Measurements from ENCODE around the gene HMX3. TPM values are rescaled to one million over a fixed set of nuclear protein-coding genes. Genes with fewer than 3 reads are reported as not detected.

Gene HMX3
- total RNA-seq, 2 donors from 2014 or later, result not detected

DNA sequence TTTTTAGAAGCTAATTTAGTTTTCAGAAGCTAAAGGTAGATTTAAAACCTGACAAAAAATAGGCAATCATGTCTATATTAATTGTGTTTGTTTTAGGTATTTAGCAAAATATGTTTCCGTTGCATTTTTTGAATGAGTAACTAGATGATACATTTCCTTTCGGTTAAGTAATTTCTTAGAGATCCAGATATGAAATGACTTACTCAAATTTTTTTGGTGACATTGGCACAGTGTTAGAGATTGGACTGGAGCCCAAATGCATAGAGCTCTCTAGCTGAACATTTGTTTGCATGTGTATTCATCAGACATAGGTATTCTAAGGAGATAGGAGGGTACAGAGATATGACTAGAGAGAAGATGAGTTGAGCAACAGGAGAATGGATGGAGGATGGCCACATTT is 20.3 kb downstream of the HMX3 start:
- peaks cover 3% of the 10 kb centered on the region for H3K4me1 ChIP-seq (ENCODE audit: control insufficient read depth, insufficient read depth, low read length)
- H3K9me3 Mint-ChIP-seq, result no peaks in the 10 kb centered on the region
- no peaks in the 10 kb centered on the region for H3K9me3 ChIP-seq (ENCODE audit: control insufficient read depth, low read length)
- H3K4me3 ChIP-seq (ENCODE audit: low read length), result peak overlapping the region; percentile 92
- DNase-seq, result no peak
- H3K27ac ChIP-seq (ENCODE audit: low read depth, low read length), result no peak overlapping the region
- no peak overlapping the region for H3K4me3 Mint-ChIP-seq
- H3K36me3 ChIP-seq (ENCODE audit: control insufficient read depth, insufficient read depth, low read length), result peaks cover 53% of the 10 kb centered on the region
- H3K27me3 Mint-ChIP-seq (ENCODE audit: insufficient read depth), result peaks cover 27% of the 10 kb centered on the region
- H3K4me1 Mint-ChIP-seq, result peaks cover 8% of the 10 kb centered on the region
- peaks cover 26% of the 10 kb centered on the region for H3K27me3 ChIP-seq (ENCODE audit: control insufficient read depth, insufficient read depth, low read length, poor library complexity, severe bottlenecking)
- no peak for TF ChIP-seq CTCF (conservative IDR thresholded peaks at IDR 0.05)
- H3K9ac ChIP-seq (ENCODE audit: extremely low read depth, low read length, poor library complexity, severe bottlenecking), result no peak overlapping the region
- WGBS, 2 experiments (ENCODE audit: insufficient coverage in 1 of 2, insufficient read length in 1 of 2), result 99 to 100% methylated on average over 2 of the region's 2 CpGs
- H3K36me3 Mint-ChIP-seq (ENCODE audit: low read depth), result peaks cover 43% of the 10 kb centered on the region
- H3K27ac Mint-ChIP-seq, result no peak overlapping the region

- H3K27ac Mint-ChIP-seq, result no peak overlapping the region
- no peaks in the 10 kb centered on the region for H3K9me3 Mint-ChIP-seq
- no peak for DNase-seq
- Histone ChIP-seq H3K27me3 (ENCODE audit: control insufficient read depth, insufficient read depth, low read length, poor library complexity, severe bottlenecking) (peaks cover 15% of the 10 kb centered on the region), H3K27ac (ENCODE audit: low read depth, low read length) (no peak overlapping the region), H3K36me3 (ENCODE audit: control insufficient read depth, insufficient read depth, low read length) (peaks cover 64% of the 10 kb centered on the region), H3K9ac (ENCODE audit: extremely low read depth, low read length, poor library complexity, severe bottlenecking) (no peak overlapping the region), H3K4me1 (ENCODE audit: control insufficient read depth, insufficient read depth, low read length) (no peaks in the 10 kb centered on the region), H3K9me3 (ENCODE audit: control insufficient read depth, low read length) (no peaks in the 10 kb centered on the region), H3K4me3 (ENCODE audit: low read length) (no peak overlapping the region)
- H3K4me3 Mint-ChIP-seq, result no peak overlapping the region
- TF ChIP-seq CTCF (conservative IDR thresholded peaks at IDR 0.05), result no peak
- 97 to 99% methylated on average over 3 of the region's 3 CpGs for WGBS, 2 experiments (ENCODE audit: insufficient coverage in 1 of 2, insufficient read length in 1 of 2)
- peaks cover 2% of the 10 kb centered on the region for H3K4me1 Mint-ChIP-seq
- peaks cover 16% of the 10 kb centered on the region for H3K27me3 Mint-ChIP-seq (ENCODE audit: insufficient read depth)
- H3K36me3 Mint-ChIP-seq (ENCODE audit: low read depth), result peaks cover 52% of the 10 kb centered on the region
These were observed 21.4 kb downstream of the HMX3 start for GRCh38 chr10:123157210-123157609.

- Histone ChIP-seq H3K4me3 (ENCODE audit: low read length) (no peak overlapping the region), H3K36me3 (ENCODE audit: control insufficient read depth, insufficient read depth, low read length) (peaks cover 79% of the 10 kb centered on the region), H3K4me1 (ENCODE audit: control insufficient read depth, insufficient read depth, low read length) (no peaks in the 10 kb centered on the region), H3K27ac (ENCODE audit: low read depth, low read length) (no peak overlapping the region), H3K9ac (ENCODE audit: extremely low read depth, low read length, poor library complexity, severe bottlenecking) (no peak overlapping the region), H3K9me3 (ENCODE audit: control insufficient read depth, low read length) (no peaks in the 10 kb centered on the region), H3K27me3 (ENCODE audit: control insufficient read depth, insufficient read depth, low read length, poor library complexity, severe bottlenecking) (no peaks in the 10 kb centered on the region)
- no peak for TF ChIP-seq CTCF (conservative IDR thresholded peaks at IDR 0.05)
- Mint-ChIP-seq H3K27me3 (ENCODE audit: insufficient read depth) (peaks cover 2% of the 10 kb centered on the region), H3K27ac (no peak overlapping the region), H3K4me3 (no peak overlapping the region), H3K9me3 (no peaks in the 10 kb centered on the region), H3K4me1 (peaks cover 2% of the 10 kb centered on the region), H3K36me3 (ENCODE audit: low read depth) (peaks cover 63% of the 10 kb centered on the region)
- no CpG with 5 or more reads among the region's 1 CpG for WGBS, 2 experiments (ENCODE audit: insufficient coverage in 1 of 2, insufficient read length in 1 of 2)
- no peak for DNase-seq
These were observed 22.9 kb downstream of the HMX3 start for GRCh38 chr10:123158682-123159081.

Data from endodermal cell (in vitro differentiated cells).